Measurements from ENCODE around the gene RNF13. TPM values are rescaled to one million over a fixed set of nuclear protein-coding genes. Genes with fewer than 3 reads are reported as not detected.

Gene RNF13
- total RNA-seq, 2 experiments from 2014 or later = 22.9 to 25.5 TPM

DNA sequence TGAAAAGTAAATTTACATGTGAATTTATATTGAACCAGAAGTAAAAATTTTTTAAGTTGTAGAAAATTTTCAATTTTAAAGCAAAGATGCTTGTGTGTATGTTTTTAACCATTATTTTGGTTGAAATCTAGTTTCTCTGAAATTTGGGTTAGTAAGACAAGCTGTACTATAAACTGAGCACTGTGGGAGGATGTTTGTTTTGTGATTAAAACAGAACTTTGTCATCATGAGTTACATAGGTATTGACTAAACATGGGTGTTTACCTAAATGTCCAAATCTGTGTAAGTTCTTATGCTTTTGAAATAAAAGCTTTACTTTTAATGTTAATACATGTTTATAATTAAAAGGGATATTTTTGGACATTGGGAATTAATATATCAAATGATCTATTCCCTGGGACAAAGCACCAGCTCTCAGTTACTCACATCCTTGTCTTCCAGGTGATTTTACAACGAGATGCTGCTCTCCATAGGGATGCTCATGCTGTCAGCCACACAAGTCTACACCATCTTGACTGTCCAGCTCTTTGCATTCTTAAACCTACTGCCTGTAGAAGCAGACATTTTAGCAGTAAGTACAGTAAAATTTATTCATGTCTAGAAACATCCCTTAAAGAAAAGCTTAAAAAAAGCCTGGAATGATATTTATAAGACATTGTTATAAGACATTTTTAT lies 32.7 kb downstream of the RNF13 start:
- intact Hi-C loops (cut with micrococcal nuclease) = no loop called here
- Mint-ChIP-seq H3K4me1 (ENCODE audit: low read depth) (peaks cover 30% of the 10 kb centered on the region), H3K27ac (no peak overlapping the region), H3K36me3 (ENCODE audit: low read depth) (peaks cover 29% of the 10 kb centered on the region), H3K9me3 (no peaks in the 10 kb centered on the region), H3K27me3 (ENCODE audit: low read depth) (no peaks in the 10 kb centered on the region), H3K4me3 (no peak overlapping the region)
- CTCF ChIA-PET = interaction anchor here (1.2 kb wide), 1 partner anchor 9 kb away, joined by 3 read pairs; no protein-coding TSS in a partner anchor
- DNase-seq = no peak

DNA sequence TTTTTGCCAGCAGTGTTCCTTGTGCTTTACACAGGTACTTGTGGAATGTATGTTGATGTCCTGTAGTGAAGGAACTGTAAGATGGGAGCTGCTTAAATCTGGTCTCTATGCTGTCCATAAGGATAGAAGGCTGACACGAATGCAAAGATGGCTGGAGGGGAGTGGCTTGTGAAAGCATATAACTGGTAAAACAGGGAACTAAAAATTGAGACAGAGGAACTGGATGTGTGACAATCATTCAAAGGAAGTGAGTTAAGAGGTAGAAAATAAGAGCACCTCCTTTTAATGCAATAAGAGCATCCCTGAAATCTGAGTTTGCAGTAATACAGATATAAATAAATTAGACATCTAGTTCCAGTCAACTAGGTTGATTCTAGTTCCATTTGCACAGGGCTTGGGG lies 35.2 kb downstream of the RNF13 start:
- H3K27me3 Mint-ChIP-seq (ENCODE audit: low read depth) = no peaks in the 10 kb centered on the region
- H3K27ac Mint-ChIP-seq = no peak overlapping the region
- CTCF ChIA-PET = no interaction called here
- H3K9me3 Mint-ChIP-seq = no peaks in the 10 kb centered on the region
- peaks cover 37% of the 10 kb centered on the region for H3K36me3 Mint-ChIP-seq (ENCODE audit: low read depth)
- DNase-seq = no peak
- intact Hi-C loops (cut with micrococcal nuclease) = no loop called here
- H3K4me1 Mint-ChIP-seq (ENCODE audit: low read depth) = peaks cover 19% of the 10 kb centered on the region
- no peak overlapping the region for H3K4me3 Mint-ChIP-seq

GRCh38 chr3:149848688-149849087 lies 35.7 kb downstream of the RNF13 start:
- no peaks in the 10 kb centered on the region for H3K27me3 Mint-ChIP-seq (ENCODE audit: low read depth)
- no peaks in the 10 kb centered on the region for H3K9me3 Mint-ChIP-seq
- H3K4me1 Mint-ChIP-seq (ENCODE audit: low read depth) = peaks cover 14% of the 10 kb centered on the region
- intact Hi-C loops (cut with micrococcal nuclease) = no loop called here
- DNase-seq = no peak
- CTCF ChIA-PET = no interaction called here
- no peak overlapping the region for H3K27ac Mint-ChIP-seq
- H3K4me3 Mint-ChIP-seq = no peak overlapping the region
- peaks cover 38% of the 10 kb centered on the region for H3K36me3 Mint-ChIP-seq (ENCODE audit: low read depth)

DNA sequence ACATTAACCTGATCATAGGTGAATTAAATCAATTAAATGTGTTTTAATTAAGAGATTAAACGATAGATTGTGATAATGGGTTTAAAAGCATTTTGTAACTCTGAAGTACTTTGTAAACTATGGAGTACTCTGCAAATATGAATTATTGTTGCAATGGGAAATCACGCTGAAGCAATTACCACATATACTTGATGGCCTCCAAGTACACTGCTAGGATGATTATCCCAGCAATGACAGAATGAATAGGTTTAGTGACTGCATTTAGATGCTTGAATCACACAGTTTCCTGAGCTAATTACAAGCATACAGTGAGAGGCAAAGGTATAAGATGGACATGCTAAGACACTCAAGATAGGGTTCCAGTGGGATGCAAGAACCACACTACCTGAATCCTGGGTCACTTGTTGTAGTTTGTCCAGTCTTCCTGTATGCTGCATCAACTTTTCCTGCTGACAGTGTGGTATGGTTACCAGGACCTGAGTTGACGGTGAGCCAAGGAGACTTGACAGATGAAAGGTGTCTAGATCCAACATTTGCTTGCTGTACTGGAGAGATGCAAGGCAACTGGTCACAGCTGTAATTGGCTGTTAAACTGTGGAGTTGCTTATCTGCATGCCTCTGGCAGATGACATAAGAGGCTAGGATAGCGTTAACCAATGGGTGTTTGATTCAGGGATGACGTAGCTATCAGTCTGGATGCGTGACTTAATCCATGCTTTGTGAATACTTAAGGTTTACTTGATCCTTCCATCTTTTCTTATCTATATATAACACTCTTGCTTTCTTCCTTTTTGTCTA lies 38.0 kb downstream of the RNF13 start:
- Mint-ChIP-seq H3K27me3 (ENCODE audit: low read depth) (no peaks in the 10 kb centered on the region), H3K27ac (no peak overlapping the region), H3K36me3 (ENCODE audit: low read depth) (peaks cover 51% of the 10 kb centered on the region), H3K4me3 (no peak overlapping the region), H3K4me1 (ENCODE audit: low read depth) (peaks cover 7% of the 10 kb centered on the region), H3K9me3 (no peaks in the 10 kb centered on the region)
- CTCF ChIA-PET = interaction anchor here (0.5 to 0.7 kb wide), 2 partner anchors 338 to 623 kb away, joined by 3 read pairs; no protein-coding TSS in a partner anchor
- intact Hi-C loops (cut with micrococcal nuclease) = no loop called here
- DNase-seq = no peak

DNA sequence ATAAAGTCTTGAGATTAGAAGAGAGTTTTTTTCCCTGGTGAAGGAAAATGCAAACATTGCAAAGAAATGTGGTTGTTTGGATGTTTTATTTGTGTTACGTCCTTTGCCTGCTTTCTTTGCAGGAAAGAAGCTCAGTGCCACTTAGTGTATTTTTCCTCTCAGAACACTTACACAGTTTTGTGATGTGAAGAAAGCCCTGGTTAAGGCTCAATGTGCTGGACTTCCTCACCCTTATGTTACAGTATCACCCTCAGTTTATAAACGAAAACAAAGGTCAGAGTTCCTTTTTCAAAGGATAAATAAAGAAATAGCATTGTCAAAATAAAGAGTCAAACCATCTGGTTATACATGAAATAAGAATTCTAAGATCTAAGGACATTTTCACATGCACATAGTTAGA lies 45.9 kb downstream of the RNF13 start:
- no peaks in the 10 kb centered on the region for H3K9me3 Mint-ChIP-seq
- no peak overlapping the region for H3K4me3 Mint-ChIP-seq
- no peak overlapping the region for H3K27ac Mint-ChIP-seq
- no peaks in the 10 kb centered on the region for H3K27me3 Mint-ChIP-seq (ENCODE audit: low read depth)
- CTCF ChIA-PET = interaction anchor here (0.6 kb wide), 1 partner anchor 12 kb away, joined by 3 read pairs; no protein-coding TSS in a partner anchor
- no peaks in the 10 kb centered on the region for H3K4me1 Mint-ChIP-seq (ENCODE audit: low read depth)
- intact Hi-C loops (cut with micrococcal nuclease) = no loop called here
- no peak for DNase-seq
- H3K36me3 Mint-ChIP-seq (ENCODE audit: low read depth) = peaks cover 43% of the 10 kb centered on the region

- Mint-ChIP-seq H3K27me3 (ENCODE audit: low read depth) (no peaks in the 10 kb centered on the region), H3K36me3 (ENCODE audit: low read depth) (peaks cover 44% of the 10 kb centered on the region), H3K4me1 (ENCODE audit: low read depth) (no peaks in the 10 kb centered on the region), H3K4me3 (no peak overlapping the region), H3K9me3 (peaks cover 6% of the 10 kb centered on the region), H3K27ac (no peak overlapping the region)
- intact Hi-C loops (cut with micrococcal nuclease) = no loop called here
- CTCF ChIA-PET = no interaction called here
- no peak for DNase-seq
Observed at GRCh38 chr3:149860881-149861280, 47.9 kb downstream of the RNF13 start.

GRCh38 chr3:149867563-149867962 lies 54.5 kb downstream of the RNF13 start:
- H3K27me3 Mint-ChIP-seq (ENCODE audit: low read depth) = no peaks in the 10 kb centered on the region
- no peak overlapping the region for H3K27ac Mint-ChIP-seq
- no peak overlapping the region for H3K4me3 Mint-ChIP-seq
- intact Hi-C loops (cut with micrococcal nuclease) = no loop called here
- peaks cover 56% of the 10 kb centered on the region for H3K36me3 Mint-ChIP-seq (ENCODE audit: low read depth)
- peaks cover 4% of the 10 kb centered on the region for H3K4me1 Mint-ChIP-seq (ENCODE audit: low read depth)
- DNase-seq = no peak
- H3K9me3 Mint-ChIP-seq = peaks cover 25% of the 10 kb centered on the region
- CTCF ChIA-PET = no interaction called here

- intact Hi-C loops (cut with micrococcal nuclease) = no loop called here
- Mint-ChIP-seq H3K4me1 (ENCODE audit: low read depth) (peaks cover 4% of the 10 kb centered on the region), H3K36me3 (ENCODE audit: low read depth) (peaks cover 32% of the 10 kb centered on the region)
Observed at GRCh38 chr3:149871855-149872254, 58.8 kb downstream of the RNF13 start.

GRCh38 chr3:149872589-149872988 lies 59.6 kb downstream of the RNF13 start:
- Mint-ChIP-seq H3K9me3 (peaks cover 11% of the 10 kb centered on the region), H3K4me1 (ENCODE audit: low read depth) (peaks cover 4% of the 10 kb centered on the region), H3K36me3 (ENCODE audit: low read depth) (peaks cover 26% of the 10 kb centered on the region), H3K27ac (no peak overlapping the region), H3K4me3 (no peak overlapping the region), H3K27me3 (ENCODE audit: low read depth) (no peaks in the 10 kb centered on the region)
- intact Hi-C loops (cut with micrococcal nuclease) = no loop called here
- CTCF ChIA-PET = no interaction called here
- DNase-seq = no peak

More at GRCh38 chr3:149871855-149872254, 58.8 kb downstream of the RNF13 start:
- Mint-ChIP-seq H3K9me3 (peaks cover 16% of the 10 kb centered on the region), H3K27ac (no peak overlapping the region), H3K27me3 (ENCODE audit: low read depth) (no peaks in the 10 kb centered on the region), H3K4me3 (no peak overlapping the region)
- CTCF ChIA-PET = no interaction called here
- DNase-seq = no peak

- Mint-ChIP-seq H3K27ac (no peak overlapping the region), H3K9me3 (no peaks in the 10 kb centered on the region), H3K4me1 (ENCODE audit: low read depth) (peaks cover 2% of the 10 kb centered on the region), H3K4me3 (no peak overlapping the region), H3K36me3 (ENCODE audit: low read depth) (peaks cover 9% of the 10 kb centered on the region), H3K27me3 (ENCODE audit: low read depth) (no peaks in the 10 kb centered on the region)
- no peak for DNase-seq
- CTCF ChIA-PET = no interaction called here
- intact Hi-C loops (cut with micrococcal nuclease) = no loop called here
Observed at GRCh38 chr3:149877668-149878067, 64.7 kb downstream of the RNF13 start.

DNA sequence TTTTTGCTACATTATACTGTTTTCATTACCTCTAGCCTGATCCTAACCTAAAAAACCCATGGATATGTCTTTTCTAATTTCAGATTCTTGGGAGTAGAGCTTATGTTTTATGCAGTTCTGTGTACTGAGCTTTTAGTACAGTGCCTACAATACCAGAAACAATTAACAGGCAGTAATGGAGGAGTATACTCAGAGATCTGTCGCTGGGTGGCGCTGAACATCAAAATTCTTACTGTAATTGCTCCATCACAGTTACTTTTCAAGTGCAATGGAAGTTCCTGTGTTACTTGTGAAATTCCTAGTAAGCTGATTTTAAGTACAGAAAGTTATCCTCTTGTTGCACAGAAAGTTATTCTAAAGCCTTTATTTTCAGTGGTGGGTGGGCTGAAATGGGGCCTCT lies 66.9 kb downstream of the RNF13 start:
- H3K4me3 Mint-ChIP-seq = no peak overlapping the region

GRCh38 chr3:149881879-149882278 lies 68.9 kb downstream of the RNF13 start:
- H3K4me1 Mint-ChIP-seq (ENCODE audit: low read depth) = peaks cover 14% of the 10 kb centered on the region
- peaks cover 19% of the 10 kb centered on the region for H3K36me3 Mint-ChIP-seq (ENCODE audit: low read depth)
- no peak overlapping the region for H3K4me3 Mint-ChIP-seq
- DNase-seq = no peak
- no peak overlapping the region for H3K27ac Mint-ChIP-seq
- H3K9me3 Mint-ChIP-seq = peaks cover 6% of the 10 kb centered on the region
- no peaks in the 10 kb centered on the region for H3K27me3 Mint-ChIP-seq (ENCODE audit: low read depth)
- CTCF ChIA-PET = no interaction called here
- intact Hi-C loops (cut with micrococcal nuclease) = loop anchor here (5.0 kb wide), 1 partner anchor 90 kb away; the partner anchor contains the start of gene PFN2

More for the DNA sequence above, 66.9 kb downstream of the RNF13 start:
- H3K27me3 Mint-ChIP-seq (ENCODE audit: low read depth) = no peaks in the 10 kb centered on the region
- H3K27ac Mint-ChIP-seq = no peak overlapping the region
- CTCF ChIA-PET = interaction anchor here (0.9 to 1.5 kb wide), 7 partner anchors 8 to 121 kb away, joined by 3 to 7 read pairs (median 4); no protein-coding TSS in a partner anchor
- peak; percentile 61 for DNase-seq
- peaks cover 15% of the 10 kb centered on the region for H3K36me3 Mint-ChIP-seq (ENCODE audit: low read depth)
- intact Hi-C loops (cut with micrococcal nuclease) = loop anchor here (1.0 to 5.0 kb wide), 2 partner anchors 92 to 304 kb away; partner anchors contain the start of gene PFN2
- H3K4me1 Mint-ChIP-seq (ENCODE audit: low read depth) = peaks cover 4% of the 10 kb centered on the region
- peaks cover 6% of the 10 kb centered on the region for H3K9me3 Mint-ChIP-seq
